Measurements from ENCODE around the gene PAPOLG.

Gene PAPOLG

DNA sequence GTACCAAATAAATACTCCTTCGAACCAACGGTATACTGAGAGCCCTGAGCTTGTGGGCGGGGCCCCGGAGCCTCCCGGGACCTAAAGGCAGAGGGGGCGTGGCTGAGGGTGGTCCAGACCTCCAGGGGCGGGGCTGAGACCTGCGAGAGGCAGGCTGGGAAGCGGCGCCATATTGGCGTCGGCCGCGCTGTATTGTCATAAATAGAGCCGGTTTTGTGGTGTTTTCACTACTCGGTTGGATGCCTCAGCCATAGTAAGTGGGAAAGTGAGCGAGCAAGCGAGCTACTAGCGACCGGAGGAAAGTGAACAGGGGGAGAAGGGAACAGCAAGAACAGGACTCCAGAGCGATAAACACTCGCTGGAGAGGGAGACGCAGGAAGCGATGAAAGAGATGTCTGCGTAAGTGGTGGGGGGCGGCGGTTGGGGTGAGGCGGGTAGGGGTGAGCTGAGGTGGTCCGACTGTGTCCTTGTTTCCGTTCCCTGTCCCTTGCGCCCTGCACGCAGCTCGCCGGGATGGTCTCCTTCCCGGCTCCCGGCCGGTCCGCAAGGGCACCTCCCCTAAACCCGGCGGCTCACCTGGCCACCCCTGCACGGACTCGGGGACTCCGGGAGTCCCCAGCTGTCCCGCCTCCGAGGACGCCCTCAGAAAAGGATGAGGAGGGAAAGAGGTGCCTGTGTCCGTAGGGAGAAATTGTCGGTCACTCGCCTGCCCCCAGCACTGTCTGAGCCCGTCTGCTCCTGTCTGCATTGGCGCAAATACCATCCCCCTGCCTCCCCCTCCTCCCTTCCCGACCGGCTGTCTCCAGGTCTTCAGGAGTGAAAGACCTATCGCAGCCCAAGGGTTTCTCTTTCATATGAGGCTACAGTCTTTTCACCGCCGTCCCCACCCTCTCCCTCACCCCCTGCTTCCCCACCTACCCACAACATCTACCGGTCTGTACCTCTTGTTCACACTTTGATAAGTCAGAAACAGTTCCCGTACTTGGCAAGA is at the start of gene PAPOLG:
TSS of gene PAPOLG (plus strand) at position 172 of the 991 bp plus-strand sequence. CDS start at position 383, 211 bp downstream.
- DNase-seq (ENCODE audit: low spot score) = peak; percentile 98
- in situ Hi-C loops (cut with MboI; ENCODE audit: low sequenced_read_pairs, unreplicated experiment) = no loop called here
- TF ChIP-seq, protein P1, sequence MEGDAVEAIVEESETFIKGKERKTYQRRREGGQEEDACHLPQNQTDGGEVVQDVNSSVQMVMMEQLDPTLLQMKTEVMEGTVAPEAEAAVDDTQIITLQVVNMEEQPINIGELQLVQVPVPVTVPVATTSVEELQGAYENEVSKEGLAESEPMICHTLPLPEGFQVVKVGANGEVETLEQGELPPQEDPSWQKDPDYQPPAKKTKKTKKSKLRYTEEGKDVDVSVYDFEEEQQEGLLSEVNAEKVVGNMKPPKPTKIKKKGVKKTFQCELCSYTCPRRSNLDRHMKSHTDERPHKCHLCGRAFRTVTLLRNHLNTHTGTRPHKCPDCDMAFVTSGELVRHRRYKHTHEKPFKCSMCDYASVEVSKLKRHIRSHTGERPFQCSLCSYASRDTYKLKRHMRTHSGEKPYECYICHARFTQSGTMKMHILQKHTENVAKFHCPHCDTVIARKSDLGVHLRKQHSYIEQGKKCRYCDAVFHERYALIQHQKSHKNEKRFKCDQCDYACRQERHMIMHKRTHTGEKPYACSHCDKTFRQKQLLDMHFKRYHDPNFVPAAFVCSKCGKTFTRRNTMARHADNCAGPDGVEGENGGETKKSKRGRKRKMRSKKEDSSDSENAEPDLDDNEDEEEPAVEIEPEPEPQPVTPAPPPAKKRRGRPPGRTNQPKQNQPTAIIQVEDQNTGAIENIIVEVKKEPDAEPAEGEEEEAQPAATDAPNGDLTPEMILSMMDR (IDR thresholded peaks at IDR 0.05; ENCODE audit: borderline replicate concordance, control extremely low read depth, extremely low read depth, insufficient read depth, missing control alignments) = no peak

DNA sequence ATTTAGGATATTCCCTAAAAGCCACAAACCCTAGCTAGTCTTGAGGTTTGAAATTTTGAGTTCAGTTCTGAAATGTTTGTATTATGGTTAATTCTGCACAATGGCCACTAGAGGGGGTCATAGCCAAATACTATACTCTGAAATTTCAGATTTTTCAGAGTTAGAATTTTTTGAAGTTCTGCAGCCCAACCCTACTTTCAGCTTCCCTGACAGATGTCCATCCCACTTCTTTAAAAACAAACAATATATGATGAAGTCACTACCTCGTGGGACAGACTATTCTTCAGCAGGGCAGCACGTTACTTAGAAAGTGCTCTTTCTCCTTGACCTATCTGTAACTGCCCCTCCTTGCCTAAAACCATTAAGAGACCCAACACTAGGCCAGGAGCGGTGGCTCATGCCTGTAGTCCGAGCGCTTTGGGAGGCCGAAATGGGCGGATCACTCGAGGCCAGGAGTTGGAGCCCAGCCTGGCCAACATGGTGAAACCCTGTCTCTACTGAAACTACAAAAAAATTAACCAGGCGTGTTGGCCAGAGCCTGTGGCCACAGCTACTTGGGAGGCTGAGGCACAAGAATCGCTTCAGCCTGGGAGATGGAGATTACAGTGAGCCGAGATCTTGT is 48.2 kb upstream of the PAPOLG start:
- DNase-seq (ENCODE audit: low spot score) = peak; percentile 70
- TF ChIP-seq, protein P1 (IDR thresholded peaks at IDR 0.05; ENCODE audit: borderline replicate concordance, control extremely low read depth, extremely low read depth, insufficient read depth, missing control alignments) = peak; percentile 55
- in situ Hi-C loops (cut with MboI; ENCODE audit: low sequenced_read_pairs, unreplicated experiment) = no loop called here

DNA sequence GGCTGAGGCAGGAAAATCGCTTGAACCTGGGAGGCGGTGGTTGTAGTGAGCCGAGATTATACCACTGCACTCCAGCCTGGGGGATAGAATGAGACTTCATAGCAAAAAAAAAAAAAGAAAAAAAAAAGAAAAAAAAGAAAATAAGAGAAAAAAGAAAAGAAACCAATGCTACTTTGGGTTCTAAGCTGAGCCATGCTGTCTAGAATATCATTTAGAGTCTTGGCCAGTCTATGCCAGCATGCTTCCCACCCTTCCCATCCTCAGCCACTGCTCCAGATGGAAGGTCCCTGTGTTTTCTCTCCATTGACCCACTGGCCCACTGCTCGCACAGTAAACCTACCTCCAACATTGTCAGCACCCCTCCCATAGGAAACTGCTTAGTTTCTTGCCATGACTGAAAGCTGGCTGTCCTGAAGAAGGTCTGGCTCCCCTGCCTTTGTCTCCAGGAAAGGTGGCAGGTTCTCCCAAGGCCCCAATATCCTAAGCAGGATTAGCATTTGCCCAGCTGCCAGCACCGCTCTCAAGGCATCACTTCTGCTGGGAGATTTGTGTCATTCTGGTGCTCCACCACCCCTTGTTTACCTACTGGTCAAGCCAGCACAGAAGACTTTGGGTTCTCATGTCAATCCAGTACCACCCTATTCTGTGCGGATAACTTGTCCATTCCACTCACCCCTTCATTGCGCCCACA is 47.3 kb upstream of the PAPOLG start:
- DNase-seq (ENCODE audit: low spot score) = no peak
- in situ Hi-C loops (cut with MboI; ENCODE audit: low sequenced_read_pairs, unreplicated experiment) = no loop called here
- TF ChIP-seq, protein P1 (IDR thresholded peaks at IDR 0.05; ENCODE audit: borderline replicate concordance, control extremely low read depth, extremely low read depth, insufficient read depth, missing control alignments) = no peak

DNA sequence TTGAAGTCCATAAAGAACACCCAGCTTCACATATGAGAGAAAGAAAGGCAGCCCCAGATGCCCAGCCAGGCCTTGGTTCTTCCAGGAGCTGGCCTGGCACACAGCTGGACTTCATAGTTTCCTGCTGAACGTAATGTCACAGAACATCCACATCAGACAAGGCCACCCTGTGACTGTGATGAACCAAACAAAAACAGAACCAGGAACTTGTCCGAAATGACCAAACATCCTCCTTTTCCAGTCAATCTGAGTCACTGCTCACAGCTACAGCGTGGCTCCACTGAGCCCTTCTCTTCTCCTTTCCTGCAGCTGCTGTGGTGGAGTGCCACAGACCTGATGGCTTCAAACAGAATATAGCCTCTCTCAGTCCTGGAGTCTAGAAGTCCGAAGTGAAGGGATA is 45.4 kb upstream of the PAPOLG start:
- in situ Hi-C loops (cut with MboI; ENCODE audit: low sequenced_read_pairs, unreplicated experiment) = loop anchor here (5.0 kb wide), 1 partner anchor 287 kb away; no protein-coding TSS in a partner anchor
- no peak for DNase-seq (ENCODE audit: low spot score)

DNA sequence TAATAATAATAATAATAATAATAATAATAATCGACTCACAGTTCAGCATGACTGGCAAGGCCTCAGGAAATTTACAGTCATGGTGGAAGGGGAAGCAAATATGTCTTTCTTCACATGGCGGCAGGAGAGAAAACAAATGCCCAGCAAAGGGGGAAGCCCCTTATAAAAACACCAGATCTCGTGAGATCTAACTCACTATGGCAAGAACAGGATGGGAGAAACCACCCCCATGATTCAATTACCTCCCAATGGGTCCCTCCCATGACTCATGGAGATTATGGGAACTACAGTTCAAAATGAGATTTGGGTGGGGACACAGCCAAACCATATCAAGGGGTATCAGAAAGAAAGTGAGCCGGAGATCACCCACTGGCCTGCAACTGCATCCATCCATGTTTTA is 40.5 kb upstream of the PAPOLG start:
- in situ Hi-C loops (cut with MboI; ENCODE audit: low sequenced_read_pairs, unreplicated experiment) = no loop called here
- TF ChIP-seq, protein P1 (IDR thresholded peaks at IDR 0.05; ENCODE audit: borderline replicate concordance, control extremely low read depth, extremely low read depth, insufficient read depth, missing control alignments) = no peak
- DNase-seq (ENCODE audit: low spot score) = no peak

More for the DNA sequence above, 45.4 kb upstream of the PAPOLG start:
- TF ChIP-seq, protein P1 (IDR thresholded peaks at IDR 0.05; ENCODE audit: borderline replicate concordance, control extremely low read depth, extremely low read depth, insufficient read depth, missing control alignments) = no peak

DNA sequence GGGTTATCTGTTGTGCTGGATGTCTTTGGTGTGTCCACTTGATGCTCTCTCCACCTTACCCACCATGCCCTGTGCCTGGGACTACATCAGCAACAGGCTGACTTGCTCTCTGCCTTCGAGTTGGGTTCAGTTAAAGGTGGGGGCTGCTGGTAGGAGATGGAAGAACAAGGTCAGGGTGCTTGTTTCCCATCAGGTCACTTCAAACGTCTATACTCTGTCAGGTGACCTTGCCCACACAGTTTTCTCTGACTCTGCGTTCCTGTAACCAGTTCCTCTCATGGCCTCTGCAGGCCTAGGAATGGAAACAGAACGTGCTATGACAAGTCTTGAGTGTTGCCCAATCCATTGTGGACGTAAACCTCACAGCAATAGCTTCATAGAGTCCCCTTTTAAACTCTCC is 38.4 kb upstream of the PAPOLG start:
- TF ChIP-seq, protein P1 (IDR thresholded peaks at IDR 0.05; ENCODE audit: borderline replicate concordance, control extremely low read depth, extremely low read depth, insufficient read depth, missing control alignments) = no peak
- no peak for DNase-seq (ENCODE audit: low spot score)
- in situ Hi-C loops (cut with MboI; ENCODE audit: low sequenced_read_pairs, unreplicated experiment) = no loop called here

Measured in GM13976 (cell line).